Measurements from ENCODE around the gene TFF1.

TFF1 gene

GRCh38 chr21:42316891-42317290, 49.4 kb downstream of the TFF1 start:
- no peak for TF ChIP-seq CTCF (IDR thresholded peaks at IDR 0.05; ENCODE audit: low read depth, low read length)
- DNase-seq = no peak
- no peaks in the 10 kb centered on the region for H3K36me3 ChIP-seq
- no peaks in the 10 kb centered on the region for H3K27me3 ChIP-seq (ENCODE audit: insufficient read depth, low read depth, severe bottlenecking)
- no peaks in the 10 kb centered on the region for H3K9me3 ChIP-seq (ENCODE audit: severe bottlenecking)
- H3K4me3 ChIP-seq (ENCODE audit: low read depth, low read length) = no peak overlapping the region
- H3K27ac ChIP-seq = no peak overlapping the region

GRCh38 chr21:42315296-42315891, 50.9 kb downstream of the TFF1 start, which contains the start of gene TFF3:
TSS of gene TFF3 (minus strand) at chr21:42315409. CDS start at chr21:42315374, 35 bp downstream.
- Histone ChIP-seq H3K4me3 (ENCODE audit: low read depth, low read length) (no peak within 1 kb of the TSS), H3K36me3 (no peaks in the 10 kb centered on the region), H3K27me3 (ENCODE audit: insufficient read depth, low read depth, severe bottlenecking) (no peaks in the 10 kb centered on the region), H3K9me3 (ENCODE audit: severe bottlenecking) (no peaks in the 10 kb centered on the region), H3K27ac (no peak within 1 kb of the TSS)
- TF ChIP-seq CTCF (IDR thresholded peaks at IDR 0.05; ENCODE audit: low read depth, low read length) = no peak
- no peak for DNase-seq

GRCh38 chr21:42314616-42315295, 51.6 kb downstream of the TFF1 start:
- Histone ChIP-seq H3K27me3 (ENCODE audit: insufficient read depth, low read depth, severe bottlenecking) (no peaks in the 10 kb centered on the region), H3K9me3 (ENCODE audit: severe bottlenecking) (no peaks in the 10 kb centered on the region), H3K4me3 (ENCODE audit: low read depth, low read length) (no peak overlapping the region), H3K36me3 (no peaks in the 10 kb centered on the region), H3K27ac (no peak overlapping the region)
- no peak for TF ChIP-seq CTCF (IDR thresholded peaks at IDR 0.05; ENCODE audit: low read depth, low read length)
- no peak for DNase-seq

- no peaks in the 10 kb centered on the region for H3K27me3 ChIP-seq (ENCODE audit: insufficient read depth, low read depth, severe bottlenecking)
- TF ChIP-seq CTCF (IDR thresholded peaks at IDR 0.05; ENCODE audit: low read depth, low read length) = no peak
- no peaks in the 10 kb centered on the region for H3K36me3 ChIP-seq
- no peak for DNase-seq
- H3K27ac ChIP-seq = no peak overlapping the region
- H3K4me3 ChIP-seq (ENCODE audit: low read depth, low read length) = no peak overlapping the region
- no peaks in the 10 kb centered on the region for H3K9me3 ChIP-seq (ENCODE audit: severe bottlenecking)
Observed at GRCh38 chr21:42313501-42313969, 52.8 kb downstream of the TFF1 start.

GRCh38 chr21:42312626-42313104, 53.7 kb downstream of the TFF1 start:
- H3K9me3 ChIP-seq (ENCODE audit: severe bottlenecking) = no peaks in the 10 kb centered on the region
- no peak overlapping the region for H3K27ac ChIP-seq
- TF ChIP-seq CTCF (IDR thresholded peaks at IDR 0.05; ENCODE audit: low read depth, low read length) = no peak
- H3K4me3 ChIP-seq (ENCODE audit: low read depth, low read length) = no peak overlapping the region
- no peak for DNase-seq
- no peaks in the 10 kb centered on the region for H3K36me3 ChIP-seq
- H3K27me3 ChIP-seq (ENCODE audit: insufficient read depth, low read depth, severe bottlenecking) = no peaks in the 10 kb centered on the region

All from WERI-Rb-1 (cell line).